NCI-H446 (cell line): ENCODE results near the gene SERPINE1.

Source experiments
- DNase-seq, 2 experiments: peaks; one replicate each; lab custom pipeline; 2025; lab: John Stamatoyannopoulos, UW

The SERPINE1 gene

GRCh38 chr7:101156866-101157589, 30.1 kb downstream of the SERPINE1 start:
- DNase-seq, result no peak

- no peak for DNase-seq
These were observed 33.1 kb downstream of the SERPINE1 start for GRCh38 chr7:101159696-101160674.

- DNase-seq, result no peak
These were observed 34.0 kb downstream of the SERPINE1 start for GRCh38 chr7:101160910-101161309.

- DNase-seq, result no peak
These were observed 35.0 kb downstream of the SERPINE1 start for GRCh38 chr7:101161692-101162471.

GRCh38 chr7:101162551-101163278, 35.8 kb downstream of the SERPINE1 start:
- peak; percentile 10 to 69 for DNase-seq

GRCh38 chr7:101163279-101164070, 36.6 kb downstream of the SERPINE1 start:
- peak; percentile 38 to 66 for DNase-seq

GRCh38 chr7:101164071-101164840, 37.4 kb downstream of the SERPINE1 start:
- no peak for DNase-seq

- DNase-seq, result peak; percentile 91 to 94
These were observed 38.4 kb downstream of the SERPINE1 start, which contains the start of gene VGF for GRCh38 chr7:101165075-101165957. VGF (minus strand) TSS chr7:101165569; CDS start chr7:101164843, 726 bp downstream.

GRCh38 chr7:101165958-101166647, 39.2 kb downstream of the SERPINE1 start:
- no peak for DNase-seq

- DNase-seq, result no peak
These were observed 39.7 kb downstream of the SERPINE1 start for GRCh38 chr7:101166648-101166908.

GRCh38 chr7:101166909-101167644, 40.2 kb downstream of the SERPINE1 start:
- peak in 1 of 2 experiments; percentile 33 for DNase-seq

GRCh38 chr7:101167645-101168411, 40.9 kb downstream of the SERPINE1 start:
- DNase-seq, result no peak

- DNase-seq, result no peak
These were observed 41.6 kb downstream of the SERPINE1 start for GRCh38 chr7:101168412-101169049.

- no peak for DNase-seq
These were observed 42.4 kb downstream of the SERPINE1 start for GRCh38 chr7:101169110-101169837.

- DNase-seq, result peak in 1 of 2 experiments; percentile 50
These were observed 43.1 kb downstream of the SERPINE1 start for GRCh38 chr7:101169838-101170551.
